Measurements from ENCODE around the gene KCNG3.

DNA sequence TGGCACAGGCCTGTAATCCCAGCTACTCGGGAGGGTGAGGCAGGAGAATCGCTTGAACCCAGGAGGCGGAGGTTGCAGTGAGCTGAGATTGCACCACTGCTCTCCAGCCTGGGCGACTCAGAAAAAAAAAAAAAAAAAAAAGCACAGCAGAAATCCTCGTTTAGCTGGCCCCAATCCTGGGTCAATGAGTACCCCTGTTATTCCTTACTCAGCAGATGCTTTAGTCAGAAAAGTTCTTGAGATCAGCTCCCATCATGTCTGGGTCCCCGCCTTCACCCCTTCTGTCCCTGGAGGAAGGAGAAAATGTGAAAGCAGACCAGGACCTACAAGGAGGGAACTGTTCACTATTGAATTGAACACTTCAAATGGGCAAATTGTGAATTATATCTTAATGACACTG lies 16.4 kb upstream of the KCNG3 start:
- TF ChIP-seq, protein P1, sequence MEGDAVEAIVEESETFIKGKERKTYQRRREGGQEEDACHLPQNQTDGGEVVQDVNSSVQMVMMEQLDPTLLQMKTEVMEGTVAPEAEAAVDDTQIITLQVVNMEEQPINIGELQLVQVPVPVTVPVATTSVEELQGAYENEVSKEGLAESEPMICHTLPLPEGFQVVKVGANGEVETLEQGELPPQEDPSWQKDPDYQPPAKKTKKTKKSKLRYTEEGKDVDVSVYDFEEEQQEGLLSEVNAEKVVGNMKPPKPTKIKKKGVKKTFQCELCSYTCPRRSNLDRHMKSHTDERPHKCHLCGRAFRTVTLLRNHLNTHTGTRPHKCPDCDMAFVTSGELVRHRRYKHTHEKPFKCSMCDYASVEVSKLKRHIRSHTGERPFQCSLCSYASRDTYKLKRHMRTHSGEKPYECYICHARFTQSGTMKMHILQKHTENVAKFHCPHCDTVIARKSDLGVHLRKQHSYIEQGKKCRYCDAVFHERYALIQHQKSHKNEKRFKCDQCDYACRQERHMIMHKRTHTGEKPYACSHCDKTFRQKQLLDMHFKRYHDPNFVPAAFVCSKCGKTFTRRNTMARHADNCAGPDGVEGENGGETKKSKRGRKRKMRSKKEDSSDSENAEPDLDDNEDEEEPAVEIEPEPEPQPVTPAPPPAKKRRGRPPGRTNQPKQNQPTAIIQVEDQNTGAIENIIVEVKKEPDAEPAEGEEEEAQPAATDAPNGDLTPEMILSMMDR (IDR thresholded peaks at IDR 0.05), result no peak
- TF ChIP-seq EP300 (IDR thresholded peaks at IDR 0.05) (no peak), POLR2A (IDR thresholded peaks at IDR 0.05) (no peak)

Measured in gastroesophageal sphincter (tissue), 3 donors.